HG02642 (cell line): Measurements from ENCODE around the gene NCSTN.

Source experiments
- ATAC-seq: cut with Tn5 transposase; IDR thresholded peaks from one replicate; pipeline ENCODE4 v1.9.1; 2021; ENCODE audit warnings: mild to moderate bottlenecking; ENCODE audit not compliant: unreplicated experiment, poor library complexity

The NCSTN gene

DNA sequence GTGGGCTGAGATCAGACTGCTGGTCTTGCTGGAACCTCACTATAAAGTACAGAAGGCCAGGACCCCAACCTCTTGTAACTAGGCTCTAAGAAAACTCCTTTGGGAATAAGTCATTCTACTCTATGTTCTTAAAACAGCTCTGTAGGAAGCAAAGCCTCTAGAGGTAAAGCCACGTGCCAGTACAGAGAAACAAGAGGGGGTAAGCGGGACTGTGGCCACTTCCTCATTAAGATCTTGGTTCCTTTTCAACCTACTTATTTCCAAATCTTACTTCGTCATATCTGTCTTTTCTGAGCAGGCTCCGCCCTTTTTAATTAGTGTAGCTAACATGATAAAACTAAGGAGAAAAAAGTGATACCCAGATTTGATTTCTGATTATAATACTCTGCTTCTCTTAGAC, 3.8 kb downstream of the NCSTN start:
- no peak for ATAC-seq

DNA sequence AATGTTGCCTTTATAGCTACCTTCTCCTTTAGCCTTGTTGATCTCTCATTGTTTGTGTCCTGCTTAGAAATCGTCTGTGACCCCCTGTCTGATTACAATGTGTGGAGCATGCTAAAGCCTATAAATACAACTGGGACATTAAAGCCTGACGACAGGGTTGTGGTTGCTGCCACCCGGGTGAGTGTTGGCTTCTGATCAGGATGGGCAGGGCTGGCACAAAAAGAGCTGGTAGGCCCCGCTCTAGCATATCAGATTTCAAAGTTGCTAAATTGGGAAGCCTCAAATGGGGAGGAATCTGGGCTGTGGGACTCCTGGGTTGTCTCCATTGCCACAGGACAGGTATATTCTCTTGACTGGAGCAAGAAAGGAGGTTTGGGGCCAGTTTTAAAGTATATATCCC, 8.4 kb downstream of the NCSTN start:
- ATAC-seq = no peak

DNA sequence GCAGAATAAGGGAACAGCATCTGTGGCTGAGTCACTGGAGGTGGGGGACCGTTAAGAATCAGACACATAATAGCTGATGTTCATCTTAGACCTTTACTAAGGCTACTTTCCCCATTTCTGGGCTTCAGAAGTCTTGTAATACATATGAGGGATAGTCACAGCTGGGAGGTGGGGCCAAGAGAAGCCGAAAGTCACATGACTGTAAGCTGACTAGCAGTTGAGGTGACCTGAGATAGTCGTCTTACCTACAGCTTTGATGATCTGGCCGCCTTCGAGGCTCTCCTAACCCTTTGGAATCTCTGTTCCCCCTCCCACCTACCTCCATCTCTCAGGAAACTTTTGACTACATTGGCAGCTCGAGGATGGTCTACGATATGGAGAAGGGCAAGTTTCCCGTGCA, 9.4 kb downstream of the NCSTN start:
- ATAC-seq = no peak

DNA sequence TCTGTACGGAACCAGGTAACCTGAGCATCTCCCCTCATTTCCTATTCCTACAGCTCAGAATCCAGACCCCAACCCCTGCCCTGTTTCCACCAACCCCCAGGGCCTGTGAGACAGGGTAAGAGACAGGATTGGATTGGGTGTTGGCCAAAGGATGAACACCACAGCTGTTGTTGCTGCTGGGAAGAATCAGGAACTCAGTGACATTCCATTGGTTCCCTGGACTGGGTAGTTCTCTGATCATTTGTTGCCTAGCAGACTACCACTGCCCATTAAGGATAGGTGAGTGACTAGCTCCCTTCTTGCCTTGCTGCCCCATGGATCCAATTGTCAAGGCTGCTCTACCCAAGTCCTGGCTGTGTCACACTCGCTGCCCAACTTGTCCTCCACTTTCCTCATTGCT, 10.0 kb downstream of the NCSTN start:
- ATAC-seq = no peak

DNA sequence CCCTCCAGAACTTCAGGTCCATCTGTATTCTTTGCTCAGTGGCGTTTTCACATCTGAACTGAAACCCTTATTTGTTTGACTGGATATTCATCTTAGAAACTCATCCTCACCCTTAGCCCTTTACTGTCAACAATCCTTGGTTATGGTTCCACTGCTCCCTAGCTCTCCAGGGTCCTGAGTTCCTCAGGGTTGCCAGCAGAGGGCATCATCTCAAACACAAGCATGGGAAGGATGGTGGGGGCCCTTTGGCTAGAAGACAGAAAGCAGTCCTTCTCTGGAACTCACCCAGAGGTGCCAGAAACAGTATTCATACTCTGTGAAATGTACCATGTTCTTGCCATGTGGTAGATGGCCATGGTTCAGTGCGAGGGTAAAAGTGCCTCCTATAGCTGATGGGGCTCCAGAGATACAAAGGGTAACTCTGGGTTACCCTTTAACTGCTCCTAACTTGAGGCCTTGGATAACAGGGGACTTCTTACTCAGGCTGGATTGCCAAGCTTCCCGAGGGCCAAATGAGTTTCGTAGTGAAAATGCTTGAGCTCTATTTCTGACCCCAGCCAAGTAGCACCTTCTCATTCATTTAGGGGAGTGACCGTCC, 11.3 kb downstream of the NCSTN start:
- ATAC-seq = no peak

DNA sequence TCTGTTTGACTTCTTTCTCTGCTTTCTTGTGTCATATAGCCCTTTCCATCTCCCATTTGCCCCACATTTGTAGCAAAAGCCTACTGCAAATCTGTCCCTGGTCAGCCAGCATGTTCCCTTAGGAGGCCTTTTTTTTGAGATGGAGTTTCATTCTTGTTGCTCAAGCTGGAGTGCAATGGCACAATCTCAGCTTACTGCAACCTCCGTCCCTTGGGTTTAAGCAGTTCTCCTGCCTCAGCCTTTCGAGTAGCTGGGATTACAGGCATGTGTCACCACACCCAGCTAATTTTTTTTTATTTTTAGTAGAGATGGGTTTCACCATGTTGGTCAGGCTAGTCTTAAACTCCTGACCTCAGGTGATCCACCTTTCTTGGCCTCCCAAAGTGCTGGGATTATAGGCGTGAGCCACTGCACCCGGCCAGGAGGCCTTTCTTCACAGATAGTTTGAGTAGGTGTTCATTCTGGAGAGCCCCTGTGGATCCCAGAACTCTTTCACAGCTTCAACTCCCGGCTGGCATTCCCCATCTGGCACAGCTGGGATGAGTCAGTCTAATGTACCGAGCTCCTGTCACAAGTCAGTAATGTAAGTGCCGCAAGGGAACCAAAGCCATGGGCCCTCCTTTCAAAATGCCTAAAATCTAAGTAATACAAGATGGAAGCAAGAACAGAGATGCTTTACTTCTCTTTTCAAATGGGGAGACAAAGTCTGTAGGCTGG, 14.3 kb downstream of the NCSTN start:
- no peak for ATAC-seq

DNA sequence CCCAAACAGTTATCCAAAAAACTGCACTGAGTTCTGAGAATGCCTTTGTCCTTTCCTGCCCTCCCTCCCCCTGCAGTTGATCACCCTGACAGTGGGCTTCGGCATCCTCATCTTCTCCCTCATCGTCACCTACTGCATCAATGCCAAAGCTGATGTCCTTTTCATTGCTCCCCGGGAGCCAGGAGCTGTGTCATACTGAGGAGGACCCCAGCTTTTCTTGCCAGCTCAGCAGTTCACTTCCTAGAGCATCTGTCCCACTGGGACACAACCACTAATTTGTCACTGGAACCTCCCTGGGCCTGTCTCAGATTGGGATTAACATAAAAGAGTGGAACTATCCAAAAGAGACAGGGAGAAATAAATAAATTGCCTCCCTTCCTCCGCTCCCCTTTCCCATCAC, 14.9 kb downstream of the NCSTN start:
- no peak for ATAC-seq

DNA sequence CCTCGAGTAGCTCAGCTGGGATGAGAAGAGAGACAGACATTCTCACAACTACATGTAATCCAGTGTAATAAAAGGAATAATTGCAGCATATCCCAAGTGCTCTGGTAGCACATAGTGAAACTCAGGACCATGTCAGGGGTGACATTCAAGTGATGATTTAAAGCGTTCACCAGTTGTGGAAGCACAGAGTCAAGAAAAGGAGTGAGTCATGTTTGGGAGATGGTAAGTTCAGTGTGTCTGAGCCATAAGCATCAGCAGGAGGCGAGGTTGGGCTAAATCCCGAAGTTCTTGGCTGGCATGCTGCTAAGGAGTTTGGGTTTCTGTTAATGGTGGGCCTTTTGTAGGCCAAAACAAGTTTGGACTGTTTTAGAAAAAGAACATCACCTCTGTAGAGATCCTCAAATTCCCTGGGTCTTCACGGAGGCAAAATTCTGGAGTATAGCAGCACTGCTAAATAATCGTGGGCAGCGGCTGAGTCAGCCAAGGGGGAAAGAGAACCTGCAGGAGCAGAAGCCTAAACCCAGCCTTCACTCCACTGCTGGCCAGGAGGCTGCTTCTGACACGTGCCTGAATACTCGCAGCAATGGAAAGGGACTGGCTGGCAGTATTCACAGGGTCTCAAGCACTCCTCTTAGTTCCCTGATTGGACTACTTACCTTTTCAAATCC, 16.5 kb downstream of the NCSTN start:
- no peak for ATAC-seq

DNA sequence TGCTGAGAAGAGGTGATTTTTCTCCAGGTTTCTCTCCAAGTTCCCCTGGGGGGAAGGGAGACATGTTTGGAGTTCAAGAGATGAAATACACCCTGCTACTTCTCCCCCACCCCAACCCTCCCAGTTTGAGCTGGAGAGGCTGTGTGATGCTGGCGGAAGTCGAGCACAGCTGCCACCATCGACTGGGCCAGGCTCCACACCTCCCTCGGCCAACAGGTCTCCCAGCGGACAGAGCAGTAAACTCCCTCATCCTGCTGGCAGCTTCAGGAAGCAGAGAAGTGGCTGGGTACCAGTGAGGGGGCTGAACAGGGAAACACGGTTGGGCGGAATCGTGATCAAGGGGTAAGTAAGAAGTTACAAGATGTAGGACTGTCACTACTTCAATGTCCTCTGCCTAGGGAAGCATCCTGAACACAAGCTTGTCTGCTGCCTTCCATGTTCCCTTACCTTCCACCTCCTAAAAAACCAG, 17.1 kb downstream of the NCSTN start:
- ATAC-seq = no peak

DNA sequence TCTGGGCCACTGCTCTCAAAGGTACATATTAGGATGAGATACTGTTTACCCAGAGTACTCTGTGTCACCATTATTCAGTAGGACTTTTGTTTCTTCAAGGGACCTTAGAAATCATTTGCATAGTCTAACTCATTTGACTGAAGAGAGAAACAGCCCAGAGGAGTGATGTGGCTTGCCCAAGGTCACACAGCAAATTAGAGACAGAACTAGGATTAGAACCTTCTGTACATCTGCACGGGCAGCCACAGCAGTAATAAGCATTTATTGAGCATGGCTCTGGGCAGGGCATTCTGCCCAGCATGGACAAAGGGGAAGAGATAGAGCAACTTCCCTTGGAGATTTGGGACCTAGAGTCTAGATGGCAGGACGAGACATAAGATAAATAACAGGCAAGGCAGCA, 18.0 kb downstream of the NCSTN start:
- no peak for ATAC-seq

DNA sequence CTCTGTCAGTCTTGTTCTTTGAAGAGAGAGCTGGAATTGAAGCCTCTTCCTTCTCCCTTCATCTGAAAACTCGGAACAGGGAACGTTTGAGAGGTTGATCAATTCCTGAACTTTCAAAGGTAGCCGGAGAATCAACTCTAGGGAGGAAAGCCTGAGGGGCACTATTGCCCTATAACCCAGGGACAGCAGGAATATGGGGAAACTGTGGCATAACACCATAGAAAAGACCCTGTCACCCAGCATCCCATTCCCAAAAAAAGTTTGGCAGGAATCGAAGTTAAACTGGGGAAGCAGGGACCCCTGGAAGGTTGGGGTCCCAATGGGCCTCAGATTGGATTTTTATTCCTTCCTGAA, 18.6 kb downstream of the NCSTN start:
- ATAC-seq = no peak

DNA sequence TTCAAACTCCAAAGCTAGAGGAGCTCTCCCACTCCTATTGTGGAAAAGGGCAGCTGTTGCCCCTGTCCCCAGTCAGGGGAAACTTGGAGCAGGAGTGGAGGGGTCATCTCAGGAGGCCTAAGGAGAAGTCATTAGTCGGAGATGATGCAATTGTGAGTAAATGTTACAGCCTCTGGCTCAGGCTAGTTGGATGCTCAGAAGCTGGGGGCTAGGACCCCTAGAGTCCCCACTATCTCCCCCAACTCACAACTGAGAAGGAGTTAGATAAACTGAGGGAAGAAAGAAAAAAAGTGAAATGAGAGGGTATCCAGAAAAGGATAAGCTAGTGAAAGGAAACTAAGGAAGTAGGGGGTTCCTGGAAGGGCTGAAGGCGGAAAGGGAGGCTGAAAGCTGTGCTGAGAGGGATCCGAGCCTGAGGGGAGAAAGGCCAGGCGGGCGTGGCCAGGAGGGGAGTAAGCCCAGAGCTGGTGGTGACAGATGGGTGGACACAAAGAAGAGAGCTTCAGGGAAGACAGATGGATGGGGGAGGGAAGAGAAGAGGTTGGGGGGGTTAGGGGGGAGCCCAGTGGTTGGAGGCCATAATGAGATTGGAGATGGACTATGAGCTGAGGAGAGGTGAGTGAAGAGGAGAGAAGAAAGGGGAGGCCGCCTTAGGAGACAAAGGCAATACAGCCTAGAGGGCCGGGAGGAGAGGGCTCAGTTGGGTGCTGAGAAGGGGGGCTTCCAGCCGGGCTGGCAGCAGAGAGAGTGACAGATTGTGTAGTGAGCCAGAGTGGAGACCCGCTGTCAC, 19.2 kb downstream of the NCSTN start:
- ATAC-seq = no peak

DNA sequence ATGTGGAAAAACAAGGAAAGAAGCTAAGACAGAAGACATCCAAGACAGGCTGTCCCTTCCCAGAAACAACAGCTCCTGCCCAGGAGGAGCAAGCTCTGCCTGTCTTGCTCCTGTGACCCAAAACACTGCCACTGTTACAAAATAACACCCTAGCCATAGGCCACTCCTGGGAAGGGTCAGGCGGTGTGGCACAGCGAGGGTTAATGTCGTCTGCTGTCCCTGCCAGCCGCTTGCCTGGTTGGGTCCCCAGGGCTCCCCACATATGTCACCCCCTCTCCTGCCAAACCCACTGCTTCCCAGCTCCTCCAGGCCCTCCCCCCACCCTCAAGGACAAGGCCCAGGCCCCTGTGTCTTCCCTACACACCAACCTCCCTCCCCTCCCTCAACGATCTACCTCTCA, 19.8 kb downstream of the NCSTN start:
- ATAC-seq = no peak

DNA sequence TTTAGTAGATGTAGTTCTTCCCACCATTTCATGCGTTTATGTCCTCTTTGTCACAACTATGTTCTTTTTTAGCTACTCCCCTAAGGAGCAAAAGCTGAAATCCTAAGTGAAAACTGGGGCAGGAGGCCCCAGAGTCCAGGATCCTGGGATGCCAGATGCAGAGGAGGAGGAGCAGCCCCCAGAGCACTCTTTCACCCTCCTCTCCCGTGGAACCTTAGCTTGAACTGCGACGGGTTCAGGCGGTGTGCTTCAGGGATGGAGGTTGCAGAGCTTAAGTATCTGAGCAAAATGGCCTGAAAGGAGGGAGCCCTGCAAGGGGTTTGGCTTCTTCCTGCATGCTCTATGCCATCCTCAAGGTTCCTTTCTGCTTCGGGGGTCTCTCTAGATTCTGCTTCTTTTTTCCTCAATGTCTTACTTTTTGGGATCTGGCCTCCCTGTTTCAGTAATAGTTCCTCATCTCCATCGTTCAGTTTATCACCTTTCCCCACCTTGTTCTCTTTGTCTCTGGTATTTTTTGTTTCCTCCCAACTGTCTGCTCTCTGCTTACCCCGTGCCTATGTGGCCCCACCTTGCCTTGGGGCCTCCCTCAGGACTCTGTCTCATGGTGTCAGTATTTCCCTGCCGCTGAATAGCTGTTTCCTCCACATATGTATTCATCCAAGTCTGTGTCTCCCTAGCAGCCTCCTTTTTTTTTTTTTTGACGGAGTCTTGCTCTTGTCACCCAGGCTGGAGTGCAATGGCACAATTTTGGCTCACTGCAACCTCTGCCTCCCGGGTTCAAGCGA, 21.0 kb downstream of the NCSTN start:
- ATAC-seq = no peak

DNA sequence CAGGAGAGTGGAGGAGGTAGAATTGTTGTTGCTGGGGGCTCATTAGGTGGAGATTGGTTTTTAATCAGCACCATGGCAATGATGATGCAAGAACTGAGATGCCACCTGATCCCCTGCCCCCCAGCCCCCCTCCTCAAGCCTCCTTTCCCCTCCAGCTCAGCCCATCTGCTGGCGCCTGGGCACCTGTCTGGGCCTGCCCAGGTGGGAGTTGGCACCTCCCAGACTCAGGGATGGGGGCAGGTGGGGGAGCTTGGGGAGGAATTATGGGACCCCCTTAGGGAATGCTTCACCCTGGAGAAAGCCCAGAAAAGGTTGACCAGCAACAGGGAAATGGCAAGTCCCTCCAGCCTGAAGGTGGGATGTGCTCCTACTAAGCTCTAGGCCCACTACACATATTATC, 22.1 kb downstream of the NCSTN start:
- no peak for ATAC-seq

DNA sequence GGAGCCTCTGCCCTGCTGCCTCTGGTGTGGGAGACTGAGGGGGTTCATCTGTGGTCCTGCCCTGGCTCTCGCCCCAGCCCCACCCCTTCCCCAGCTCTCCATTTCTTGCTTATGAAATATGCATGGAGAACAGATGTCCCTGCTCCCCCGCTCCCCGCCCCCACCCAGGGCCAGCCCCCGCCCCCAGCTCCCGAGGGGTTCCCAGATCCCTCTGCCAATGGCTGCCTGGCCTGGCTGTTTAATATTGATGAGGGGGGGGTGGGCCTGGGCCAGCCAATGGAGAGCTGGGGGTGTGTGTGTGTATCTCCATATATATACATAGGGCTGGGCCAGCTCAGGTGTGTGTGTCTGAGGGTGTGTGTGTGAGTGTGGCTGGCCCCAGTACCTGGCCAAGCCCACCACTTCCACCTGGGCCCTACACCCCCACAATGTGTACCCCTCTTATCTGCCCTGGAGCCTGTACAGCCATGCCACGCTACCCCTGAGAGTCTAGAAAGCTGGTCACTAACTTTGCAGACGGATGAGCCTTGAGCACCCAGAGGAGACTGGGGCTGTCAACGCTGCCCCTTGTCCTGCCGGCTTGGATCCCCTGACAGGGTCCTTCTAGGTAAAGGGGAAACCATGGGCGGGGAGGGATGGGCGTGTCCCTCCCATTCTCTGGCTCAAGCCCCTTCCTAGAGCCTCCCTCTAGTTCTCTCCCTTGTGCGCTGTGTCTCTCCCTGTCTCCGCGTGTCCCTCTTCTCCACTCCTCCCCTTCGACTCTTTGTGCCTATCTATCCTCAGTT, 23.7 kb downstream of the NCSTN start, which contains the start of gene NHLH1:
Gene NHLH1 (plus strand): TSS at position 341 of the 785 bp plus-strand sequence. CDS start 3,661 bp downstream, outside the sequence.
- ATAC-seq = no peak

DNA sequence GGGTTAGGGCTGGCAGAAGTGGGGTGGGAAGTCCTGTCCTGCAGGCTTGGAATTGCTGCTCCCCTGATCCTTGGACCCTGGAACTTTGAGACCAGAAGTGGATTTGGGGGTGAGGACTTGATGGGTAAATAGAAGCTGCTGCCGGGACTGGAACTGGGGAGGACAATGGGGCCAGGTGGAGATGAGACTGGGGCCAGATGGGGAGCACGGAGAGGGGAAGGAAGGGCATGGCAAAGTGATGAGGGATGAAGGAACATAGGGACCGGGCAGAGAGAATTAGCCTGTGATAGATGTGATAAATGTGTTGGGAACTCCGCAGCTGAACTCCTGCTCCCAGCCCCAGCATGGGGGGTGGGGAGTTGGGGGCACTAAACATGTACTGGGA, 24.3 kb downstream of the NCSTN start:
- no peak for ATAC-seq

DNA sequence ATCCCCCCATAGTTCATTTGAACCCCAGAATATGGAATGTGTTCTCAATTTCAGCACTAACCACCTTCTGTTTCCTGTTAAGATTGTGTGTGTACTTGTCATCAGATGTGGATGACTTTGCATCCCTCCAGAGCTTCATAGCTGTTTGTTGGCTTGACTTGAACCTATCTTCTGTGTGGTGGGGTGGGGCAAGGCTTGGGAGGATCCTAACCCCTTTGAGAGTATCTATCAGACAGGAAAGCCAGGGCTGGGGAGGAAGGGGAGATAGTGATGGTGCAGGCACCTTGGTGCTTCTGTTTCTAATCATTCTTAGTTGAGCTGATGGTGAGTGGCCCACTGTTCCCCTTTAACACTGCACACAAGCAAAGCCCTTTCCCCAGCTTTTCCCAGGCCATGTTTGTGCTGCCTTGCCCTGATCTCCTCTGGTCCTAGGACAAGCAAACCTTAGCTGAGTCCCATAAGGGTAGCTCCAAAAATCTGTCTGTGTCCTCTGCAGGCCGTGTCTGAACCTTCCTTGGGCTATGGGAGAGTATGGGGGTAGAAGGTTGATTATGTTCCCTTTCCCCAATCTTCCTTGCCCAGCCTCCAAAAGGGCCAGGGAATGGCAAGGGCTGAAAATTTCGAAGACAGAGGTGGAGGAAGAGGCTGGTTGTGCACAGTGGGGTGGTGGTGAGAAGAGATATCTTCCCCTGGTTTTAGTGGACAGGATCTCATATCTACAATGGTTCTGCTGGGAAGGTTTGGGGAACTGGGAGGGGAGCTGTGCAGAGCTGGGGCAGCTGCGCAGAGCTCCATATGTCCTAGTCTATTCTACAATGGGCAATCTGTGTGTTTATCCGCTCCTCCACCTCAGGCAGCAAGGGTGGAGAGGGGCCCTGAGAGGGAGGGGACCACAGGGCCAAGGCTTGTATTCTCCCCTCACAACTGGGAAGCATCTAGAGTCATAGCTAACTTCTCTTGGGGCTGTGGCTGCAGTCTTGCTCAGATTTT, 25.0 kb downstream of the NCSTN start:
- no peak for ATAC-seq
